GM18861 (cell line): ENCODE measurements around the gene DIO3.
"Not testable (repeated sequence)": the region's sequence is repeated elsewhere in the genome, so short reads cannot be mapped to it uniquely, and the experiment has no call there.

Experiments used
- ATAC-seq: cut with Tn5 transposase; IDR thresholded peaks from one replicate; pipeline ENCODE4 v1.9.1; 2021; ENCODE audit not compliant: unreplicated experiment

DIO3 gene

GRCh38 chr14:101540481-101541462, 20.5 kb upstream of the DIO3 start:
- no peak for ATAC-seq

GRCh38 chr14:101542391-101542790, 18.9 kb upstream of the DIO3 start:
- no peak for ATAC-seq

GRCh38 chr14:101543814-101544213, 17.5 kb upstream of the DIO3 start:
- ATAC-seq = no peak

GRCh38 chr14:101544550-101544949, 16.7 kb upstream of the DIO3 start:
- ATAC-seq = no peak

- ATAC-seq = no peak
Observed at GRCh38 chr14:101546706-101547105, 14.6 kb upstream of the DIO3 start.

GRCh38 chr14:101547107-101547738, 14.1 kb upstream of the DIO3 start:
- ATAC-seq = no peak

- no peak for ATAC-seq
Observed at GRCh38 chr14:101547961-101548669, 13.2 kb upstream of the DIO3 start.

- no peak for ATAC-seq
Observed at GRCh38 chr14:101548710-101549109, 12.6 kb upstream of the DIO3 start.

GRCh38 chr14:101549154-101549553, 12.1 kb upstream of the DIO3 start:
- no peak for ATAC-seq

GRCh38 chr14:101550202-101550912, 10.9 kb upstream of the DIO3 start:
- not testable (repeated sequence) for ATAC-seq

GRCh38 chr14:101551729-101552595, 9.3 kb upstream of the DIO3 start:
- no peak for ATAC-seq

- ATAC-seq = no peak
Observed at GRCh38 chr14:101552786-101553231, 8.5 kb upstream of the DIO3 start.

- ATAC-seq = no peak
Observed at GRCh38 chr14:101553393-101553792, 7.9 kb upstream of the DIO3 start.

- no peak for ATAC-seq
Observed at GRCh38 chr14:101553931-101554330, 7.4 kb upstream of the DIO3 start.

- no peak for ATAC-seq
Observed at GRCh38 chr14:101554991-101555668, 6.2 kb upstream of the DIO3 start.

- ATAC-seq = not testable (repeated sequence)
Observed at GRCh38 chr14:101555669-101556043, 5.6 kb upstream of the DIO3 start.

- no peak for ATAC-seq
Observed at GRCh38 chr14:101556131-101556530, 5.2 kb upstream of the DIO3 start.

- ATAC-seq = no peak
Observed at GRCh38 chr14:101556566-101557320, 4.6 kb upstream of the DIO3 start.

- no peak for ATAC-seq
Observed at GRCh38 chr14:101557321-101557695, 4.0 kb upstream of the DIO3 start.
